Adipose tissue (tissue), 3 donors: ENCODE data around the gene OLIG2. TPM values are rescaled to one million over a fixed set of nuclear protein-coding genes. Genes with fewer than 3 reads are reported as not detected.

Source experiments
- H3K27ac ChIP-seq: one replicate; pipeline ENCODE4 v1.5.1; 2013; ENCODE audit warnings: low read depth, low read length
- WGBS, 3 donors: extraction: QIAGEN DNeasy Blood & Tissue Kit; methylation state at CpG; one replicate each; pipeline ENCODE4 v1.1.7; 2013; 5-methylcytosine and 5-hydroxymethylcytosine counted together
- polyA plus RNA-seq, 3 donors: library from polyadenylated mRNA; stranded (reverse); fragments of 200-250 nt; gene quantifications; one replicate each; pipeline ENCODE4 v1.2.3, GENCODE V29; 2013
- donor health status: healthy with polysubstance abuse.
- donor health status: Bipolar disorder and iron deficiency.
- donor health status: healthy.

OLIG2 gene
- polyA plus RNA-seq, 3 donors = not detected

- no peak overlapping the region for H3K27ac ChIP-seq
- 59 to 68% (median 60%) methylated on average over 5 of the region's 5 CpGs for WGBS, 3 donors
These were observed 30.3 kb downstream of the OLIG2 start for GRCh38 chr21:33055991-33056390.

- WGBS, 3 donors = 82 to 88% (median 87%) methylated on average over 11 of the region's 11 CpGs
- H3K27ac ChIP-seq = no peak overlapping the region
These were observed 31.7 kb downstream of the OLIG2 start for GRCh38 chr21:33057385-33057940.

- H3K27ac ChIP-seq = no peak overlapping the region
- WGBS, 3 donors = 38 to 60% (median 56%) methylated on average over 6 of the region's 6 CpGs
These were observed 32.8 kb downstream of the OLIG2 start for GRCh38 chr21:33058527-33058926.

- H3K27ac ChIP-seq = no peak overlapping the region
- WGBS, 3 donors = 35 to 49% (median 48%) methylated on average over 6 of the region's 6 CpGs
These were observed 33.2 kb downstream of the OLIG2 start for GRCh38 chr21:33058957-33059356.

- WGBS, 3 donors = 19 to 31% (median 22%) methylated on average over 2 of the region's 2 CpGs
- H3K27ac ChIP-seq = no peak overlapping the region
These were observed 33.7 kb downstream of the OLIG2 start for GRCh38 chr21:33059380-33059841.

- 89 to 95% (median 89%) methylated on average over 4 of the region's 4 CpGs for WGBS, 3 donors
- H3K27ac ChIP-seq = no peak overlapping the region
These were observed 35.5 kb downstream of the OLIG2 start for GRCh38 chr21:33061233-33061632.

GRCh38 chr21:33063375-33063883 lies 37.7 kb downstream of the OLIG2 start:
- 76 to 87% (median 78%) methylated on average over 5 of the region's 5 CpGs for WGBS, 3 donors
- no peak overlapping the region for H3K27ac ChIP-seq

GRCh38 chr21:33063907-33064622 lies 38.3 kb downstream of the OLIG2 start:
- no peak overlapping the region for H3K27ac ChIP-seq
- WGBS, 3 donors = 29 to 46% (median 40%) methylated on average over 14 of the region's 14 CpGs

GRCh38 chr21:33064623-33065390 lies 39.1 kb downstream of the OLIG2 start:
- H3K27ac ChIP-seq = no peak overlapping the region
- 30 to 48% (median 31%) methylated on average over 18 of the region's 18 CpGs for WGBS, 3 donors

GRCh38 chr21:33067043-33067442 lies 41.3 kb downstream of the OLIG2 start:
- 78 to 87% (median 82%) methylated on average over 7 of the region's 7 CpGs for WGBS, 3 donors
- H3K27ac ChIP-seq = no peak overlapping the region

- WGBS, 3 donors = 31 to 60% (median 43%) methylated on average over 4 of the region's 4 CpGs
- no peak overlapping the region for H3K27ac ChIP-seq
These were observed 41.7 kb downstream of the OLIG2 start for GRCh38 chr21:33067457-33067856.

GRCh38 chr21:33069243-33069642 lies 43.5 kb downstream of the OLIG2 start:
- WGBS, 3 donors = 60 to 67% (median 64%) methylated on average over 5 of the region's 5 CpGs
- H3K27ac ChIP-seq = no peak overlapping the region

- 2 to 4% (median 3%) methylated on average over 11 of the region's 11 CpGs for WGBS, 3 donors
These were observed 43.9 kb downstream of the OLIG2 start for GRCh38 chr21:33069645-33069993.

GRCh38 chr21:33069994-33070743 lies 44.4 kb downstream of the OLIG2 start, which contains the start of gene OLIG1:
OLIG1 (plus strand) TSS chr21:33070141; CDS start chr21:33070247, 106 bp downstream.
- no peak within 1 kb of the TSS for H3K27ac ChIP-seq
- 0 to 1% (median 1%) methylated on average over 45 to 82 of the region's 82 CpGs for WGBS, 3 donors

More at GRCh38 chr21:33069645-33069993, 43.9 kb downstream of the OLIG2 start:
- H3K27ac ChIP-seq = no peak overlapping the region

GRCh38 chr21:33070744-33070997 lies 44.9 kb downstream of the OLIG2 start:
- WGBS, 3 donors = 0 to 2% (median 0%) methylated on average over 34 to 44 of the region's 44 CpGs
- no peak overlapping the region for H3K27ac ChIP-seq

- H3K27ac ChIP-seq = no peak overlapping the region
- WGBS, 3 donors = 1 to 2% (median 1%) methylated on average over 67 to 69 of the region's 69 CpGs
These were observed 45.4 kb downstream of the OLIG2 start for GRCh38 chr21:33070998-33071769.

GRCh38 chr21:33071770-33072306 lies 46.1 kb downstream of the OLIG2 start:
- 2 to 3% (median 3%) methylated on average over 38 of the region's 38 CpGs for WGBS, 3 donors
- H3K27ac ChIP-seq = no peak overlapping the region

- H3K27ac ChIP-seq = no peak overlapping the region
- WGBS, 3 donors = 75 to 81% (median 79%) methylated on average over 4 of the region's 4 CpGs
These were observed 47.9 kb downstream of the OLIG2 start for GRCh38 chr21:33073636-33074035.
